Heart right ventricle (tissue), 16 donors: ENCODE results near the gene SSH2. TPM values are rescaled to one million over a fixed set of nuclear protein-coding genes. Genes with fewer than 3 reads are reported as not detected.

Experiments
- ATAC-seq, 8 donors: fragments of 200-7000 bp; cut with Tn5 transposase; one replicate each; pipeline ENCODE4 v1.9.1; 2020; ENCODE audit warnings: mild to moderate bottlenecking in 8 of 8, moderate library complexity in 8 of 8, moderate number of reproducible peaks in 1 of 8
- DNase-seq, 2 donors: peaks; one replicate each; pipeline ENCODE4 v3.0.0-alpha.2; 2020
- H3K27ac ChIP-seq, 10 donors: fragments of 200-600 bp; sonication (generic) in 2 of 10; one replicate each; pipeline versions ENCODE4 v1.5.0 to v1.8.0; 2020 to 2022; ENCODE audit warnings: mild to moderate bottlenecking in 3 of 10
- H3K27me3 ChIP-seq, 7 donors: fragments of 200-600 bp; one replicate each; pipeline ENCODE4 v1.8.0; 2021 to 2022; ENCODE audit warnings: mild to moderate bottlenecking in 2 of 7
- H3K36me3 ChIP-seq, 9 donors: fragments of 200-600 bp; sonication (generic) in 1 of 9; one replicate each; pipeline versions ENCODE4 v1.5.0 to v1.8.0; 2020 to 2022; ENCODE audit warnings: mild to moderate bottlenecking in 2 of 9
- H3K4me1 ChIP-seq, 9 donors: fragments of 200-600 bp; sonication (generic) in 1 of 9; one replicate each; pipeline versions ENCODE4 v1.5.0 to v1.8.0; 2020 to 2022; ENCODE audit warnings: mild to moderate bottlenecking in 4 of 9
- H3K4me3 ChIP-seq, 10 donors: fragments of 200-600 bp; sonication (generic) in 2 of 10; one replicate each; pipeline versions ENCODE4 v1.5.0 to v1.8.0; 2020 to 2022; ENCODE audit warnings: mild to moderate bottlenecking in 7 of 10, moderate library complexity in 2 of 10
- H3K9me3 ChIP-seq, 11 donors: fragments of 200-600 bp in 10 of 11; sonication (generic) in 2 of 11; one replicate each; pipeline versions ENCODE4 v1.5.0 to v1.8.0; 2013 to 2022; ENCODE audit warnings: mild to moderate bottlenecking in 2 of 11, control low read depth in 1 of 11, moderate library complexity in 1 of 11
- WGBS, 2 donors: extraction: QIAGEN DNeasy Blood & Tissue Kit; methylation state at CpG; one replicate each; pipeline ENCODE4 v1.1.7; 2013; ENCODE audit warnings: inconsistent platforms in 1 of 2; 5-methylcytosine and 5-hydroxymethylcytosine counted together
- intact Hi-C, 10 donors: fragments of 100-400 bp; cut with DNase I; formaldehyde crosslinking; loops; one replicate each; pipeline versions ENCODE4 v1.11.1 to v1.14.2; 2022
- polyA plus RNA-seq, 2 donors: library from polyadenylated mRNA; stranded (reverse); fragments of 200-250 nt; gene quantifications; one replicate each; pipeline ENCODE4 v1.2.3, GENCODE V29; 2013
- total RNA-seq, 10 donors: library from RNA; stranded (reverse); fragmentation: NEBNext Ultra II Directional in 3 of 10; extraction: Animal tissue kit (Norgen Biotek cat#: 25700) in 3 of 10; gene quantifications; one replicate each; pipeline versions ENCODE4 v1.2.1 to v1.2.4, GENCODE V29; 2021 to 2023
- TF ChIP-seq, protein P1 (sequence below), 9 donors: fragments of 200-600 bp; sonication (generic) in 2 of 9; IDR thresholded peaks; one replicate each; pipeline versions ENCODE4 v1.5.0 to v1.8.0; 2021 to 2022; ENCODE audit warnings: antibody characterized with exemption in 9 of 9, mild to moderate bottlenecking in 5 of 9, moderate library complexity in 1 of 9
- donor health status: Arrhythmogenic right ventricular cardiomyopathy.
- donor health status: ischemic (EF 13 %, LVEDD 7.1; RV severe dilation, severe dysfunction).
- donor health status: healthy with polysubstance abuse.
- donor health status: DM: no; HTN: yes; CAD: no.
- donor health status: DM: no; HTN: no; CAD: no.
- donor health status: ischemic (EF 25% LVEDD 6.9; RV normal size, moderate dysfunction).
- donor health status: ischemic (EF 25% LVEDD 5.7; RV mildly dilated, moderate dysfunction).
- donor health status: healthy.
- donor health status: DM: yes; HTN: yes; CAD: no.
- donor health status: Ischemic cardiomyopathy.
- donor health status: ischemic (EF 35%, LVEDD 5.7; RV mildly dilated, moderate dysfunction).
- donor health status: nonischemic (EF 11% LVEDD 7.7; RV severe dilation, severe dysfunction).
- donor health status: DM: yes; HTN: yes; CAD: no.
- donor health status: PGD.
- donor health status: ischemic (EF 29% LVEDD 5.4; RV normal size, mild dysfunction).
- donor health status: nonischemic (EF 23%, LVEDD 6.1; RV moderate dilation, normal function).

The SSH2 gene
- total and polyA plus RNA-seq, 12 donors = 17.9 to 42.9 (median 34.3) TPM

DNA sequence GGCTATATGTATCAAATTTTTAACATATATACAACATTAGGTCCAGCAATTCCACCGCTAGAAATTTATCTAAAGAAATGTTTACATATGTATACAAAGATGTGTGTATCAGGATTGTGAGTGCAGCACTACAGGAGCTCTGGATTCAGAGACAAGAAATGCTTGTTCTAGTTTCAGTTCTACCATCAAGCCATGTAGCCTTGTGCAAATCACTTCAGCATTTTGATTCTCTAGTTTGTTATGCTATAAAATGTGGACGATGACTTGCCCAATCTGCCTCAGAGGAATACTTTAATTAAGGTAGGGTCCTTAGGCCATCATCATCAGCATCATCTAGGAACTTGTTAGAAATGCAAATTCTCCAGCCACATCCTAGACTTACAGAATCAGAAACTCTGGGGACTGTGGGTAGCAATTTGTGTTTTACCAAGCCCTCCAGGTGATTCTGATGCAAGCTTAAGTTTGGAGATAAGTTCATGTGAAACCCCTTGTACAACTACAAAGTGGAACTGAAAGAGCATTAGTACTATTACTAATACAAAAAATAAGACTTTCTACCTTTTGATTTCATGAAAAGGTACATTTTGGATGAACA is 176.1 kb downstream of the SSH2 start:
- peak overlapping the region in 1 of 10 donors; percentile 2 for H3K27ac ChIP-seq
- ATAC-seq (no peak), DNase-seq (no peak)
- intact Hi-C loops = loop anchor here in 2 of 10 donors (5.0 to 10.0 kb wide), 2 partner anchors 37 to 69 kb away; no protein-coding TSS in a partner anchor
- peaks cover 0 to 39% (median 8%) of the 10 kb centered on the region in 9 donors for H3K4me1 ChIP-seq
- WGBS, 2 donors = 88 to 93% methylated on average over 2 of the region's 2 CpGs
- H3K4me3 ChIP-seq = no peak overlapping the region
- H3K36me3 ChIP-seq = peaks cover 0 to 66% (median 10%) of the 10 kb centered on the region in 9 donors
- H3K27me3 ChIP-seq = no peaks in the 10 kb centered on the region
- no peaks in the 10 kb centered on the region for H3K9me3 ChIP-seq
- TF ChIP-seq, protein P1, sequence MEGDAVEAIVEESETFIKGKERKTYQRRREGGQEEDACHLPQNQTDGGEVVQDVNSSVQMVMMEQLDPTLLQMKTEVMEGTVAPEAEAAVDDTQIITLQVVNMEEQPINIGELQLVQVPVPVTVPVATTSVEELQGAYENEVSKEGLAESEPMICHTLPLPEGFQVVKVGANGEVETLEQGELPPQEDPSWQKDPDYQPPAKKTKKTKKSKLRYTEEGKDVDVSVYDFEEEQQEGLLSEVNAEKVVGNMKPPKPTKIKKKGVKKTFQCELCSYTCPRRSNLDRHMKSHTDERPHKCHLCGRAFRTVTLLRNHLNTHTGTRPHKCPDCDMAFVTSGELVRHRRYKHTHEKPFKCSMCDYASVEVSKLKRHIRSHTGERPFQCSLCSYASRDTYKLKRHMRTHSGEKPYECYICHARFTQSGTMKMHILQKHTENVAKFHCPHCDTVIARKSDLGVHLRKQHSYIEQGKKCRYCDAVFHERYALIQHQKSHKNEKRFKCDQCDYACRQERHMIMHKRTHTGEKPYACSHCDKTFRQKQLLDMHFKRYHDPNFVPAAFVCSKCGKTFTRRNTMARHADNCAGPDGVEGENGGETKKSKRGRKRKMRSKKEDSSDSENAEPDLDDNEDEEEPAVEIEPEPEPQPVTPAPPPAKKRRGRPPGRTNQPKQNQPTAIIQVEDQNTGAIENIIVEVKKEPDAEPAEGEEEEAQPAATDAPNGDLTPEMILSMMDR (IDR thresholded peaks at IDR 0.05) = no peak

DNA sequence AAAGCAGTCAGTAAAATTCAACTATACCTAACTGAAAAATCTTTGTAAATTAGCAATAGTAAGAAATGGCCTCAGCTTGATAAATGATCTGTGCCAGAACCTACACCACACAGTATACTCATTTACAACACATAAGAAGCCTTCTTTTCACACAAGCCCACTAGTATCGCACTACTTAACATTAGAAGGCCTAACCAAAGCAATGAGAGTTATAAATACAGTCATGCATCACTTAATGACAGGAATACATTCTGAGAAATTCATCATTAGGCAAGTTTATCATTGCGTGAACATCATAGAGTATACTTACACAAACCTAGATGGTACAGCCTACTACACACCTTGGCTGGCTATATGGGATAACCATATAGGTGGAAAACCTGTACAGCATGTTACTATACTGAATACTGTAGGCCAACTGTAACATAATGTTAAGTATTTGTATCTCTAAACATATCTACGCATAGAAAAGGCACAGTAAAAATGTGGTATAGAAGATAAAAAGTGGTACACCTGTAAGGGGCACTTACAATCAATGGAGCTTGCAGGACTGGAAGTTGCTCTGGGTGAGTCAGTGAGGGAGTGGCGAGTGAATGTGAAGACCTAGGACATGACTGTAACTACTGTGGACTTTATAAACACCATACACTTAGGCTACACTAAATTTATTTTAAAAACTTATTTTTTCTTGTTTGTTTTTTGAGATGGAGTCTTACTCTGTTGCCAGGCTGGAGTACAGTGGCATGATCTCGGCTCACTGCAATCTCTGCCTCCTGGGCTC is 180.8 kb downstream of the SSH2 start:
- 94 to 95% methylated on average over 5 of the region's 5 CpGs for WGBS, 2 donors
- Histone ChIP-seq H3K36me3 (peaks cover 0 to 43% (median 9%) of the 10 kb centered on the region in 9 donors), H3K27ac (peak overlapping the region in 1 of 10 donors; percentile 25), H3K9me3 (no peaks in the 10 kb centered on the region), H3K27me3 (no peaks in the 10 kb centered on the region), H3K4me3 (no peak overlapping the region), H3K4me1 (peaks cover under 1 to 50% (median 33%) of the 10 kb centered on the region in 9 donors)
- TF ChIP-seq, protein P1 (IDR thresholded peaks at IDR 0.05) = no peak
- ATAC-seq (no peak), DNase-seq (no peak)
- intact Hi-C loops = loop anchor here in 3 of 10 donors (5.0 to 10.0 kb wide), 3 partner anchors 64 to 107 kb away; no protein-coding TSS in a partner anchor

DNA sequence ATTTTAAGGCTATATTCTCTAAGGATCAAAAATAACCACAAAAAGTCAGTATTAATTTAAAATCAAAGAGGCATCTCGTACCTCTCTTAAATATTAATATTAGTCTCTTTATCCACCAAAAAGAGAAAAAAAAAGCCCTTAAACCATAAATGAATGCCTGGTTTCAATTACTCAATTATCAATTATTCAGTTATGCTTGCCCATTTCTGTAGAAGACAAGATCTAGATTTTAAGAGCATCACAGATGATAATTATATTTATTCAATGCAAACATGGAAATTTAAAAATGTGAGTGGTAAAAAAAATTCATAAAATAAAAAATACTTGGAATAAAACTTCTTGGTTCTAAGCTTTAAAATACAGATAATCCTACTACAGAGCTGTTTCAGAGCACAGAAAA is 181.6 kb downstream of the SSH2 start:
- Histone ChIP-seq H3K9me3 (no peaks in the 10 kb centered on the region), H3K27me3 (no peaks in the 10 kb centered on the region), H3K4me3 (no peak overlapping the region), H3K27ac (peak overlapping the region in 5 of 10 donors; percentile 5 to 84 (median 64)), H3K36me3 (peaks cover 0 to 35% (median 7%) of the 10 kb centered on the region in 9 donors), H3K4me1 (peaks cover 3 to 58% (median 42%) of the 10 kb centered on the region in 9 donors)
- intact Hi-C loops = loop anchor here in 3 of 10 donors (5.0 to 10.0 kb wide), 3 partner anchors 64 to 106 kb away; no protein-coding TSS in a partner anchor
- DNase-seq (no peak), ATAC-seq (no peak)
- 95 to 96% methylated on average over 1 of the region's 1 CpG for whole genome bisulfite sequencing, 2 donors
- TF ChIP-seq, protein P1 (IDR thresholded peaks at IDR 0.05) = no peak

DNA sequence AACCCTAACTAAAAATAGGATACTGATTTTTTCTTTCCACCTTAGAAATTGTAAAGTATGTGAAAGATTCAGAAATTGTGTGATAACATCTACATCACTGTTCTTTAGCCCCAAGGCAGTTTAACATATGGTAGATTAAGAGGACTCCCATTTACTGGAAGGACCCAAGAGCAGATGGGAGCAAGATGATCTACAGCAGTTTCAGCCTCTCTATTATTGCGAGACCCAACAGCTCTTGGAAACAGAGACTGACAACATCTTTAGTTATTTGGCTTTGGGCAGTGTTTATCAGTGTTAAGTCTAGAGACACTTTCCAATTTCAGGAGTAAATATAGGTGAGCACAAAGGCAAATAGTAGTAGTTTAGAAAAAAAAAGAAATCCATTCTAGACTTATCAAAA is 182.4 kb downstream of the SSH2 start:
- 80 to 90% methylated on average over 1 of the region's 1 CpG for WGBS, 2 donors
- no peaks in the 10 kb centered on the region for H3K9me3 ChIP-seq
- H3K4me1 ChIP-seq = peaks cover 3 to 65% (median 49%) of the 10 kb centered on the region in 9 donors
- ATAC-seq (no peak), DNase-seq (no peak)
- peaks cover 0 to 28% (median 0%) of the 10 kb centered on the region in 9 donors for H3K36me3 ChIP-seq
- no peak overlapping the region for H3K4me3 ChIP-seq
- no peaks in the 10 kb centered on the region for H3K27me3 ChIP-seq
- TF ChIP-seq, protein P1 (IDR thresholded peaks at IDR 0.05) = no peak
- intact Hi-C loops = loop anchor here in 3 of 10 donors (5.0 to 10.0 kb wide), 3 partner anchors 63 to 105 kb away; no protein-coding TSS in a partner anchor
- H3K27ac ChIP-seq = peak overlapping the region in 9 of 10 donors; percentile 43 to 84 (median 64)
